HG03439 (cell line): ENCODE results near the gene CST5.
"Not testable (repeated sequence)": the region's sequence is repeated elsewhere in the genome, so short reads cannot be mapped to it uniquely, and the experiment has no call there.

Experiments
- ATAC-seq: cut with Tn5 transposase; IDR thresholded peaks from one replicate; pipeline ENCODE4 v1.9.1; 2021; ENCODE audit warnings: mild to moderate bottlenecking, moderate library complexity; ENCODE audit not compliant: unreplicated experiment

The CST5 gene, protein sequence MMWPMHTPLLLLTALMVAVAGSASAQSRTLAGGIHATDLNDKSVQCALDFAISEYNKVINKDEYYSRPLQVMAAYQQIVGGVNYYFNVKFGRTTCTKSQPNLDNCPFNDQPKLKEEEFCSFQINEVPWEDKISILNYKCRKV

DNA sequence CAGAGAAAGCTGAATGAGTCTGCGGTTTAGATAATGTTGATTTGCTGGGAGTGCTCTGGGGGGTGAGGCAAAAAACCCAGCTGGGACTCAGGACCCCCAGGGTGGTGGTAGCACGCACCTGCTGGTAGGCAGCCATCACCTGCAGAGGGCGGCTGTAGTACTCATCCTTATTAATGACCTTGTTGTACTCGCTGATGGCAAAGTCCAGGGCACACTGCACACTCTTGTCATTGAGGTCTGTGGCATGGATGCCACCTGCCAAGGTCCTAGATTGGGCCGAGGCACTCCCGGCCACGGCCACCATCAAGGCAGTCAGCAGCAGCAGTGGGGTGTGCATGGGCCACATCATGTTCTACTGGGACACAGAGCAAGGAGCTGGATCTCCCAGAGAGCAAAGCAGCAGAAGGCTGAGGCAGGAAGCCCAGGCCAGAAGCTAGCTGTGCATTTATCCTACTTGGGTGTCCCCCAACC is at the start of gene CST5:
Gene CST5 (minus strand): TSS at position 421 of the 471 bp plus-strand sequence. CDS start 72 bp downstream, at position 349.
- no peak for ATAC-seq

DNA sequence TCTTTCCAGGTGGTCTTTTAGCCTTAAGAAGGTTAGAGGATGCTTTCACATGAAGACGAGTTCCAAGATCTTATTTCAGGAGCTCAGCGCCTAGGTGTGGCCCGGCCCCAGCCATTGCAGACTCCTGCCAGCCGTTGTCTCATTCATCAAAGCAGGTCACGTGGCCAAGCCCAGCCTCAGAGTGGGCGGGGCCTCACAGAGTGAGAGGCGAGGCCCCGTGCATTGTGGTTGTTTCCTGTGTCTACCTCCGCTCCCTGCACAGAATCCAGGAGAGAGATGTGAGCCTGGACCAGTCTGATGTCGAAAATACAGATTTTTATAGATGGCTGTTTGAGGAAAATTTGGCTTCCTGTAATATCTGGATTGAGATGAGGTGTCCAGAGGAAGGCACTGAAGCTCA is 49.2 kb upstream of the CST5 start:
- ATAC-seq, result no peak

DNA sequence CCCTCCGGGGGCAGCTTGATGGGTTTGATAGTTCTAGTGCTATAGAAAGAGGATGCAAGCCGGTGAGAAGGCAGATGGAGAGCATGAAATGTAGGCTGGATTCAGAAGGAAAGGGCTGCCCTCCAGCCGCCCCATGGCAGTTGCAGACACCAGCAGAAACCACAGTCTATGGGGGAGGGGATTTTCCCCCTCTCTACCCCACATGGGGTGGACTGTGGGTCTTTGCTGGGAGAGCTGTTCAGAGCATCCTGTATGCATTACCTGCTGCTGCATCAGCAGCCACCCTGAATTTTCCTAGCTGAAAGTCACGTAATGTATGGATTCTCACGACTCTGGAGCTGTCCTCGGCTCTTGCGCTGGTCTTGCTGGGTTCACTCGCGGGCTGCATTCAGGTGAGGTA is 48.8 kb upstream of the CST5 start:
- ATAC-seq, result no peak

DNA sequence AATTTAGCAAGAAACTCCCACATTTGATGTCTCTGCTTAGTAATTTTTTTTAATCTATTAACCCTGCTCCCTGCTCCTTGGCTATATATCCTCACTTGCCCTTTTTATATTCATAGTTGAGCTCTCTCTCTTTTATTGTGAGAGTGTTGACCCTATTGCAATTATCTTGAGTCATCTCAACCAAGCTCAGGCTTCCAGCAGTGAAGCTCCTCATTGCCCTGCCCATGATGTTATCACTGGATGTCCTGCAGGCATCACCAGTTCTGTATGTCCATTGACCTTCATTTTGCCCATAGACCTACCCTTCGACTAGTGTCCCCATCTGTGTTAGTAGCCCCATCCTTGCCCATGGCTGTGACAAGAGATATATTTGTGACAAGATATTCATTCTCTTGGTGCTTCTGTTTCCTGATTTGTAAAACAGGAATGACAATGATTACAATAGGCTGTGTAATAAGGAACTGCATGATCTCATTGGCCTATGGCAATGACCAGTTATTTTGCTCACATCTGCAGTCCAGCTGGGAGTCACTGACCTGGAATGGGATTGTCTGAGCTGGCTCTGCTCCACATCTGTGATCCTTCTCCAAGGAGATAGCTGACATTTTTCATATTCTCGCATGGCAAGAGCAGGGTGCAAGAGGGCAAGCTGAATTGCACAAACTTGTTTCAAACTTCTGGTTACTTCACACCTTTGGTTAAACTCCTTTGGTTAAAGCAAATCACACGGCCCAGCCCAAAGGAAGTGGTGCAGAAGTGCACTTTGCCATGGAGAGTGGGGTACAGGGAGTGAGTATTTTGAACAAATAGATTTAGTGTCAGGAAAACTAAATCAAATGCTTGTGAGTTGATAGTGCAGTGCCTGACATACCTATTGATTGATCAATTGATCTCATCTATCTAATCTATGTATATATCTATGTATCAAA is 47.7 kb upstream of the CST5 start:
- no peak for ATAC-seq

DNA sequence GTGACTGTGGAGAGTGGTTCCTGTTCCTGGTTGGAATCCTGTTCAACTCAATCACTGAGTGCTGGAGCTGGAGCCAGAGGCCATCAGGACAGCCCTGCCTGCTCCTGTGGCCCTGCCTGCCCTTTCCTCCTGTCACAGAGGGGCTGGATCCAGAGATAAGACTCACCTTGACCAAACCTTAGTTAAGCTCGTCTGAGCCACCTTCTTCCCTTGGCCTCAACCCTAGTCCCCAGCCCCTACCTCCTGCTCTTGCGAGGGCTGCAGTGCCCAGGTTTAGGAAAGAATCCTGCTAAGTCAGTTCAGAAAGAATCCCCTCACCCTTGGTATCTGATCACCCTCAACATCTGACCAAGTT is 47.0 kb upstream of the CST5 start:
- no peak for ATAC-seq

DNA sequence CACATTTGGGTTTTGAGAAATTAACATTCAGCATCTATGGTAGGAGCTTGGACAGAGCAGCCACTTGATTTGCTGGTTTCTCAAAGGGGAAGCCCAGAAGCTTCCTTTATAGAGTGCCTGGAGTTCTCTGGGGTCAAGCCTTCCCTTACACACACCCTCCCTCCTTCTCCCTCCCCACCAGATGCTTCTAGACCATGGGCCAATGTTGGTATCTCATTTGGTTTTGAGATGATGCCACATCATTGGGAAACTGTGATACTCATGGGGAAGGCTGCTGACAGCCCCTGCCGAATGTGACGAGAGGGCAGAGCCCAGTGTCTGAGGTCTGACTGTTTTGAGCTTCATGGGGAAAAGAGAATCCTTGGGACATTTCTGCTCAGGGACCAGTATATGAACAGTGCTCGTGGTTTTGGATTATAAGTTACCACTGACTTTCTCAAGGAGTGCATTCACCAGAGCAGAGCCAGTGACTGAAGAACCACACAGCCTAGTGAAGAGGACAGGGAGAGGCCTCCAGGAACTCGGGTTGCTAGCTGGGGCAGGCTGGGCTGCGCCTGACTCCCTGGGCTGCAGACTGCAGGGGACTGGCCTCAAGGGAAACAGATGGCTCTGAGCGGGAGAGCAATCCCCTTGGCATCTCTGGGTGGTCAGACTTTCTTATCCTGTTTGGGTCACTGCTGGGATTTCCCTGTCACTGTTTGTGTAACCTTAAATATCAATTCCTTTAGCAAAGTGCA is 46.4 kb upstream of the CST5 start:
- ATAC-seq, result no peak

DNA sequence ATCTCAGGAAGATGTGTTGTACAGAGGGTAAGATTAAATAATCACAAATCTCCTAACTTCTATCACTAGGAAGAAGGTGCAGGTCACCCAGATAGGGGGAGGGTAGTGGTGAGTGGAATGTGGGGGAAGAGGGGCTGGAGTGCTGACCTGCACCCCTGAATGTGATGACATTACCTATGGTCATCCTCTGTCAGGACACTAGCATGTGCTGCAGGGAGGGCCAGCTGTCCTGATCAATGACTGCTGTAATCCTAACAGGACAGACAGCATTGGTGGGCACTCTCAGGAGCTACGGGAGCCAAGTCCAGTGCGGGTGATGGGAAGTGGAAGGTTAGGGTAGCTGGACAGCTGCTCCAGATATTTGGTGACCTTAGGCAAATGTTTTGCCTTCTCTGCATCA is 45.2 kb upstream of the CST5 start:
- no peak for ATAC-seq

DNA sequence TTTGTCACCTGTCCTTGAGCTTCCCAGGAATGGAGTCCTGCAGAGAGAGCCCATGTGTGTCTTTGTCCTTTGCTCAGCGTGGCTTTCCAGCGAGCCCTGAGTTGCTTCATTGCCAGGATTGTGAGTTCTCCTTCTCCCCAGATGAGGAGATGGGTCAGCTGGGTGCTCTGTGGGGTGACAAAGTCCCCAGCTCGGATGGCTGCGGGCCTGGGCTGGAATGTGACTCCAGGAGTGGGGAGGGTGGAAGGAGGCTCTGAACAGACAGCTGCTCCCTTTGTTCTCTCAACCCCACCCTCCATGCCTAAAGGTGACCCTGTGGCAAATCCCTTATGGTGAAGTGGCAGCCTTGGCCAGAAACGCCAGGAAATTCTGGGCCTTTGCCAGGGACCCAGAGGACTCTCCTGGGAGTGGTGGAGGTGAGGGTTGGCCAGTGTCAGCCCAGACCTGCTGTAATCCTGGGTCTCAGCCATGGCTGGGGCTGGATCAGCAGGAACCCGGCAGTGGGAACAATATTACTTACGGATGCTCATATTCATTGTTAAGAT is 44.4 kb upstream of the CST5 start:
- ATAC-seq, result no peak

DNA sequence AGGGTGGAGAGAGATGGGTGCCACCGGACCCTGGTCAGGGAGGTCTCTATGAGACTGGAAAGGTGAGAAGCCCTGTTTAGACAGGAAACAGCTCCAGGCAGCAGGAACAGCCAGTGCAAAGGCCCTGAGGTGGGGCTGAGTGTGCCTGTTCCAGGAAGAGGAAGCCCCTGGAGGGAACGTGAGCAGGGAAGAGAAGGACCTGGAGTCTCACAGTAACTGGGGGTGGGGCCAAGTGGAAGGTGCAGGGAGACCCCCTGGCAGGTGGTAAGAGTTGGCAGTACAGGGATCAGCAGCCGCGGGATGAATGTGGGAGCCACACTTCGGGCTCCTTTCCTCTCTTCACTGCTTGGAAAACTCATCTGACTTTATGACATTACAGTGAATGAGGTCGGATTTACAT is 43.8 kb upstream of the CST5 start:
- ATAC-seq, result no peak

DNA sequence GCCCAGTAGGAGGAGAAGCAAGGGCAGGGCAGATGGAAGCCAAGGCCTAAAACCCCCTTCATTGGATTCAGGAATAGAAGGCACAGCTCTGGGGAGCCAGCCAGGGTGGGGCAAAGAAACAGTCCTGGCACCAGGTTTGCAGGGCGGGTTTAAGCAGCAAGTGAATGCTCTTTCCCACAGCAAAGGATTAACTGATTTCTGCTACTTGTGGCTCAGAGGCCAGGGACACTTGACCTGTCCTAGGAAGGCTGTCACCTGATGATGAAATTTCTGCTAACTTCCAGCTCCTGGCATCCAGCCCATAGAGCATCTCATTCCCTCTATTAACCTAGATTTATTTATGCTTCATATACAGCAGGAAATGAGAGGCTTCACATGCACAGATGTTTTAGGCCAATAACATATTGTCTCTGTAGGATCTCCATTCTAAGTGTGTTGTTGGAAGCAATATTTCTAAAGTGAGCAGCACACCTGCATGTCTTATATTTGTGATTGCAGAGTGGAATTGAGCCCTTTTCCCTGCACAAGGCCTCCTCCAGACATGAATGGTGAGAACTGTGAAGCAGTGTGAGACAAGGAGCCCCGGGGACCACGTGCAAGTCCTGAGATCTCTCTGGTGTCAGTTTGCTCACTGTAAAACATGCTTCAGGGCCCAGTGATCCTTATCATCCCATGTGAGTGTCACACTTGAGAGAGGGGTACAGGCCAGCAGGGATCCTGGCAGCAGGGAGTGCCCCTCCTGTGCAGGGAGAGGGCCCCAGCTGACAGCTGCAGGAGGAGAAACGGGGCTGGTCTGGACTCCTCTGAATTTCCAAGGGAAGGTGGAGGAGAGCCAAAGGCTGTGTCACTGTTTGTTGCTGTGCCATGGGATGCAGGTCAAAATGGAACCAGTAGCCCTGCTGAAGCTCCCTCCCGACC is 41.1 kb upstream of the CST5 start:
- ATAC-seq, result no peak

DNA sequence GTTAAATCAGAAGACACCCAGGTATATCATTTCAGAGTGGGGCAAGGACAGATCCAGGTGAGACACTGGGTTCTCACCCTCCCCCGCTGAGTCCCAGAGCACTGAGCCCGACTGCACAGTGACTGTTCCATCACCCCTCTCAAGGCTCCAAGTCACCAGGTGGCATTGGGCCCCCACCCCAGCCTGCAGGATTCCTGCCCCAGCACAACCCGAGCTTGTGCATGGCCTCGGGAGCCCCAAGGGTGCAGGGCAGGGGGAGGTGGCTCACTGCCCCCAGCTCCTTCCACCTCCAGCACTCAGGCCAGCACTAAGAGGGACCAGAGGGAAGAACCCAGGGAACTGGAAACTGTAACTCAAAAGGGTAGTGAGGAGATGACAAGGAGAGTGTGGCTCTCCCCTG is 39.3 kb upstream of the CST5 start:
- no peak for ATAC-seq

DNA sequence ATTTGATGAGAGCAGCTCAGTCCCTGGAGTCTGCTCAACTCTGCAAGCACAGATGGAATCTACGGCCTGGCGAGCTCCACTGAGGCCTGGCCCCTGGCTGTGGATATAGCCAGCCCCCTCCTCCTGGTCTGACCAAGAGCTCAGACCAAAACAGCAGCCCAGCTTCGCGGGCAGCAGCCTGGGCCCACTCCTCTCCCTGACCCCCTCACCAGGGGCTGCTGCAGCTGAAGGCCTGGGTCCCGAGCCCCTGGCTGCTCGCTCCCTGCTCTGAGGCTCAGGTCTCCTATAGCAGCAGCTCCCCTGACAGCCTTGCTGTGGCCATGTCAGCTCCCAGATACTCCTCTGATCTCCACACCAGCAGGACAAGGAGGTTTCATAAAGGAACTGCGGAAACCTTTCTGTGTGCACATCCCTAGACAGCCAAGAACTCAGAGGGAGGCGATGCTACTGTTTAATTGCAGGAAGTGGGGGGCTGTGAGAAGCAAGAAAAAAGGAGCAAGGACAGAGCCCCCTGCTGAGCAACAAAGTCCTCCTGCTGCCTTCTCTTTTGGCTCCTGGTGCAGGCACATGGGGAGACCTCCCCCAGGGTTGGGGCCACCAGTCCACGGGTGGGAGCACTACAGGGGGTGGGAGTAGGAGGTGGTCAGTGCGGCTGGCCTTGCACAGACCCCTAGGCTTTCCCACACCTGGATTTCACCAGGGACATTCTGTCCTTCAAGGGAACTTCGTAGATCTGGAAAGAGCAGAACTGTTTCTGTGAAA is 38.7 kb upstream of the CST5 start:
- ATAC-seq, result no peak

DNA sequence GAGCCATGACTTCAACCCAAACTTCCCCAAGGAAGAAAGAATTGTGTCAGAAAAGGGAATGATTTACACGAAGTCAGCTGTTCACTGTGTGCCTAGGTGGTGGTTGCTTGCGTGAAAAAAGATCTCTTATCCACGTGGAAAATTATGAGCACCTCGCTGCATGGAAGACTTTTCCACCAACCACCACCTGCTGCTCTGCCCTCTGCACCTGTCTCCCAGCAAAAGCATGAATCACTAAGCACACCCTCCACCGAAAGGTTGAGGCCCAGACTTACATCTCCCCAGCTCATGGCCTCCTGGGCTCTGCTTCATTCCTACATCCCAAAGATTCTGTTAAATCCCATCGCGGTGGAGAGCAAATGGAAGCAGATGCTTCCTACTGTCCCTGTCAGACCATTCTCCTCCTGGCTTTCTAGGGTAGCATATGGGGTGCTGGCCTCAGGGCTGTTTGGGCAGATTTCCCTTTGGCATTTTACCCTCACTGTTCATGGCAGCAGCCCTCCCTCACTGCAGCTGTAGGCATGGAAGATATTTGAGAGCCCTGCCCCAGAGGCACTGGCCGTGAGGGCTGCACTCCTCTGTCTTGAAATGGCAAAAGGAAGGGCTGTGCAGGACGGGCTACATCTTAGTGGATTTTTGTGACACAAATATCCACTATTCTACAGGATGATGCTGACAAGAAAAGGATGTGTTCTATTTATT is 37.6 kb upstream of the CST5 start:
- ATAC-seq, result no peak

DNA sequence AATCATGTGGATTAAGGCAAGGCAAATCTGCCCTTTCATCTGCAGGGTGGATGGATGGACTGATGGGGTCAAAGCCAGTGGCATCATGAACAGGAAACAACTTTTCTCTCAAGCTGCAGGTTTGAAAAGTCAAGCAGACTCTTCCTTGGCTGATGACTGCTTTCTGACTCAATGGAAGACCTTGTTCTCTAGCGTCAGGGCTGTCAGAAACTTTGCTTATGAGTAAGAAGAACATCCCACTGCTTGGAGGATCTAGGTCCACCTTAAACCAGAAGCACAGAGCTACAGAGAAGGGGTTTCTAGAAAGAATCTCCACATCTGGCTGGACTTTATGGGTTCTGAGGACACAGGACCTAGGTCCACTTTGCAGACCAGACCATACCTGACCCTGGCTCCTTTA is 36.3 kb upstream of the CST5 start:
- ATAC-seq, result no peak

DNA sequence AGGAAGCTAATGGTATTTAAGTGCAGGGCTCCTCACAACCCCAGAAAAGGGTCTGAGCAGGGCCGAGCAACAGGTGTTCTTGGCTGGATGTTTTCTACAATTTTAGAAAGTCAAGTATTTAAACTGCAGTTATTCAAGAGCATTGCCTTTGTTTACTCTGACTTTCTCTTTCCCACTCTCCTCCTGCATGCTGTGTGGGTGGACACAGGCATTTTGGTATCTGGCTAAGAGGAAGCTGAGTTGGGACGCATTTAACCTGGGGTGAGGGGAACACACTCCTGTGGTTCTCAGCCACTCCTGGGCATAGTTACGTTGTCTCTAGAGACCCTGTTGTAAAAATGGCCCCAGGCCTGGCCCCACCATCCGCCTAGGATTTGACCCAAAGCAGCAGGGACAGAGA is 34.9 kb upstream of the CST5 start:
- ATAC-seq, result not testable (repeated sequence)

DNA sequence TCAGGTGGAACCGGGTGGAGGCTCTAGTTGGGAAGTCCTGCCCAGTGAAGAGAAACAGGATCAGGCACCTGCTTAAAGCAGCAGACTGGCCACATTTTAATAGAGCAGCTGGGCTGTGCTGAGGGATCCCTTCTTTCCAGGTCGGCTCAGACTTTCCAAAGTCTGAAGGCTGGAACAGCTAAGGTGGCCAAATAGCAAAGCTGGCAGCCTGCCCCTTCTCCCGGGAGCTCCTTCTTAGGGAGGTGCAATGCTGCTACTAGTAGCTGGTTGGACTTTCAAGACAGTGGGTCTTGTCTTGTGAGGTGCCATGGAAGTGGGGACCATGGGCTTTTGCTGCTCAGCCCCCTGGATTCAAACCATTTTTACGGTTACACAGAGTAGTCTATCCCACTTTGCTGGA is 30.7 kb upstream of the CST5 start:
- ATAC-seq, result no peak

DNA sequence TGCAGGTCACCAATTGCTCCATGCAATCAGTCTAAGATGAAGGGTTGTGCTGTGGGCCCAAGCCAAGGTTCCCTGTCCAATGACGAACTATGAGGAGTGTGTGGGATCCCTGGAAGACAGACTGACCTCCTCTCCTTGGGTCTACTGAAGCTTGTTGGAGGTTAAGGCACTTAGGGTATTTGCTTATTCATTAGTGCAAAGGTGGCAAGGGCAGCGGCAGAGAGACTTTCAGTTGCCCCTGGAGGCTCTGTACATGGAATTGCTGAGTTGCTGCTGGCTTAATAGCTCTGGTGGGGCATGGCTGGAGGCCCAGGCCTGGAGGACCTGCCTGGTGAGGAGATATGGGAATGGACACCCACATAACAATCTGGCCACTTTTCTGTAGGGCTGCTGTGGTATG is 29.8 kb upstream of the CST5 start:
- no peak for ATAC-seq

DNA sequence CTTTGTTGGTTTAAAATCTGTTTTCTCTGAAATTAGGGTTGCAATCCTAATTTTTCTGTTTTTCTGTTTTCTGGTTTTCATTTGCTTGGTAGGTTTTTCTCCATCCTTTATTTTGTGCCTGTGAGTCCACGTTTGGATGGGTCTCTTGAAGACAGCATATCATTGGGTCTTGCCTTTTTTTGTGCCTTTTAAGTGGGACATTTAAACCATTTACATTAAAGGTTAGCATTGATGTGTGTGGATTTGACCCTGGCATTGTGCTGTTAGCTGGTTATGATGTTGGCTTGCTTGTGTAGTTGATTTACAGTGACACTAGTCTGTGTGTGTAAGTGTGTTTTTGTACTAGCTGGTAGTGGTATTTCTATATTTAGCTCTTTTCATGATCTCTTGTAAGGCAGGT is 28.0 kb upstream of the CST5 start:
- no peak for ATAC-seq

DNA sequence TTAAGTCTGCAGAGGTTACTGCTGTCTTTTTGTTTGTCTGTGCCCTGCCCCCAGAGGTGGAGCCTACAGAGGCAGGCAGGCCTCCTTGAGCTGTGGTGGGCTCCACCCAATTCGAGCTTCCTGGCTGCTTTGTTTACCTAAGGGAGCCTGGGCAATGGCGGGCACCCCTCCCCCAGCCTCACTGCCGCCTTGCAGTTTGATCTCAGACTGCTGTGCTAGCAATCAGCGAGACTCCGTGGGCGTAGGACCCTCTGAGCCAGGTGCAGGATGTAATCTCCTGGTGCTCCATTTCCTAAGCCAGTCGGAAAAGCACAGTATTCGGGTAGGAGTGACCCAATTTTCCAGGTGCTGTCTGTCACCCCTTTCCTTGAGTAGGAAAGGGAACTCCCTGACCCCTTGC is 22.8 kb upstream of the CST5 start:
- ATAC-seq, result not testable (repeated sequence)
